ENCODE data around the gene OGFR.
"Not testable (repeated sequence)": the region's sequence is repeated elsewhere in the genome, so short reads cannot be mapped to it uniquely, and the experiment has no call there.

OGFR gene

DNA sequence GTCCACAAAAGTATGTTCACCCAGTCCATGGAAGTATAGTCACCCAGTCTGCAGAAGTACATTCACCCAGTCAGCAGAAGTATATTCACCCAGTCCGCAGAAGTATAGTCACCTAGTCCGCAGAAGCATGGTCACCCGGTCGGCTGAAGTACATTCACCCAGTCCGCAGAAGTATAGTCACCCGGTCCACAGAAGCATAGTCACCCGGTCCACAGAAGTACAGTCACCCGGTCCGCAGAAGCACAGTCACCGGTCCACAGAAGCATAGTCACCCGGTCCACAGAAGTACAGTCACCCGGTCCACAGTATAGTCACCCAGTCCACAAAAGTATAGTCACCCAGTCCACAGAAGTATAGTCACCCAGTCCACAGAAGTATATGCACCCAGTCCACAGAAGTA, 48.2 kb downstream of the OGFR start:
- Histone ChIP-seq H3K36me3 (ENCODE audit: control insufficient read depth, insufficient read depth, low read length) (no peaks in the 10 kb centered on the region), H3K9ac (ENCODE audit: low read length) (no peak overlapping the region), H3K4me3 (ENCODE audit: low read length) (no peak overlapping the region)

DNA sequence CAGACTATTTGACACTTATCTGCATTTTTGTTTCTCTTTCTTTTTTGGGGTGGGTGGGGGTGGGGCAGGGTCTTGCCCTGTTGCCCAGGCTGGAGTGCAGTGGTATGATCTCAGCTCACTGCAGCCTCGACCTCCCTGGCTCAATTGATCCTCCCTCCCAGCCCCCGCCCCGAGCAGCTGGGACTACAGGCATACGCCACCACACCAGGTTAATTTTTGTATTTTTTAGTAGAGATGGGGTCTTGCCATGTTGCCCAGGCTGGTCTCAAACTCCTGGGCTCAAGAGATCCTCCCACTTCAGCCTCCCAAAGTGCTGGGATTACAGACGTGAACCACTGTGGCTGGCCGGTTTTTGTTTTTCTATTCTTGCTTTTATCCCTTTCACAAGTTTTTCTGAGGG, 48.7 kb downstream of the OGFR start:
- H3K36me3 ChIP-seq (ENCODE audit: control insufficient read depth, insufficient read depth, low read length); H3K9me3 ChIP-seq (ENCODE audit: control insufficient read depth, low read length); H3K27me3 ChIP-seq (ENCODE audit: control insufficient read depth, insufficient read depth, low read length); H3K4me1 ChIP-seq (ENCODE audit: control insufficient read depth, insufficient read depth, low read length); H3K9ac ChIP-seq (ENCODE audit: low read length); H3K4me3 ChIP-seq (ENCODE audit: low read length): not testable (repeated sequence)

More for the DNA sequence above, 48.2 kb downstream of the OGFR start:
- Histone ChIP-seq H3K4me1 (ENCODE audit: control insufficient read depth, insufficient read depth, low read length) (no peaks in the 10 kb centered on the region), H3K27me3 (ENCODE audit: control insufficient read depth, insufficient read depth, low read length) (no peaks in the 10 kb centered on the region), H3K9me3 (ENCODE audit: control insufficient read depth, low read length) (no peaks in the 10 kb centered on the region)

DNA sequence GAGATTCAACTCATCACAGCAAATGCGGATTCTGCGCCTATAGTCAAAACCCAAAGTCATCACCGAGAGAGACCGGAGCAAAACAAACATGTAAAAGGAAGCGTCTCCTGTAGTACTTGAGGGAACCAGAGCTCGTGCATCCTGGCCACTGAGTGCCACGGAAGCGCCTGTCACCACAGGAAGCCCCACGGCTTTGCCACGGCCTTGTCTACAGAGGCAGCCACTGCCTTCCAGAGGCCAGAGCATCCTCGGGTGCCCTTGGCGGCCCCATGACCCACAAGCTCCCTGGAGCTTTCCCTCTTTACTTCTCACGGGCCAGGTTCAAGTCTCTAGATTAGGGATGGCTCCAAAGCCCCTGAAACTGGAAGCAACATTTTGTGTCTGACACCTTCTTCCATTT, 49.5 kb downstream of the OGFR start:
- Histone ChIP-seq H3K4me3 (ENCODE audit: low read length) (no peak overlapping the region), H3K36me3 (ENCODE audit: control insufficient read depth, insufficient read depth, low read length) (no peaks in the 10 kb centered on the region), H3K27me3 (ENCODE audit: control insufficient read depth, insufficient read depth, low read length) (no peaks in the 10 kb centered on the region), H3K9me3 (ENCODE audit: control insufficient read depth, low read length) (no peaks in the 10 kb centered on the region), H3K9ac (ENCODE audit: low read length) (no peak overlapping the region), H3K4me1 (ENCODE audit: control insufficient read depth, insufficient read depth, low read length) (no peaks in the 10 kb centered on the region)

DNA sequence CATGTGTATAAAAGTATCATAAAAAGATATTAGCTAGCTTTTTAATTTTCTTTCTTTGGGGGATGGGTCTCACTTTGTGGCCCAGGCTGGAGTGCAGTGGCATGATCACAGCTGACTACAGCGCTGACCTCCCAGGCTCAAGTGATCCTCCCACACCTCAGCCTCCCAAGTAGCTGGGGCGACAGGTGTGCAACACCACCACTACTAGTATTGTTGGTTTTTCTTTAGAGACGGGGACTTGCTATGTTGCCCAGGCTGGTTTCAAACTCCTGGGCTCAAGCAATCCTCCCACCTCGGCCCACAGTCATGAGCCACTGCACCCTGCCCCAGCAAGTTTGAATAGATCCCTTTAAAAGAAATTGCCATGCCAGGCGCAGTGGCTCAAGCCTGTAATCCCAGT, 50.5 kb downstream of the OGFR start:
- Histone ChIP-seq H3K4me3 (ENCODE audit: low read length) (no peak overlapping the region), H3K9ac (ENCODE audit: low read length) (no peak overlapping the region), H3K4me1 (ENCODE audit: control insufficient read depth, insufficient read depth, low read length) (peaks cover 5% of the 10 kb centered on the region), H3K36me3 (ENCODE audit: control insufficient read depth, insufficient read depth, low read length) (no peaks in the 10 kb centered on the region), H3K27me3 (ENCODE audit: control insufficient read depth, insufficient read depth, low read length) (no peaks in the 10 kb centered on the region), H3K9me3 (ENCODE audit: control insufficient read depth, low read length) (no peaks in the 10 kb centered on the region)

DNA sequence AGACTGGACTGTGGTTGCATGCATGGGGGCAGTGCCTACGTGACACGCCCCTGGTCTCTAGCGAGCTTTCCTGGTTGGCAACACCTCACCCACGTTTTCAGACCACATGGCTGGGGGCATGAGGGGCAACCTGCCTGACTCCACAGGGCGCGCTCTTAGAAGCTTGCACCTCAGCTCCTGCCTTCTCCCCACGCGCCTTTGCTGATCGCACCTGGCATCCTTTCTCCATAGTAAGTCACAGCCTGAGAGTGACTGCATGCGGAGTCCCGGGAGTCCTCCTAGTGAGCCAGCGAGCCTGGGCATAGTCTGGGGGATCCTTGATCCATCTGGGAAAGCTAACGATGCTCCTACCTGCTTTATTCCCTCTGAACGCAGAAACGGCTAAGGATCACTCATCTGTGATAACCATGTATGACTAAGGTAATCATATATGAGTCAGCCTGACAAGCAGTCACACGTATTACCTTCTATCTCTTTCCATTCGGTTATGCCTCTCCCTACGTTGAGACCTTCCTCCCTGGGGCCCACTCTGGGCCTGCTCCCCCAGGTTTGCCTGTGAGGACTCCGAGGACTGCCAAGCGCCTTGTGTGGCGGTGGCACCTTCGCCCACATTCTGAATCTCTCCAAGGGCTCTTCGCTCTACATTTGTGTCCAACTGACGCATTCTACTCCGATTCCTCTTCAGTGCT, 52.4 kb downstream of the OGFR start:
- H3K9ac ChIP-seq (ENCODE audit: low read length), result no peak overlapping the region
- peaks cover 4% of the 10 kb centered on the region for H3K27me3 ChIP-seq (ENCODE audit: control insufficient read depth, insufficient read depth, low read length)
- no peaks in the 10 kb centered on the region for H3K9me3 ChIP-seq (ENCODE audit: control insufficient read depth, low read length)
- no peaks in the 10 kb centered on the region for H3K36me3 ChIP-seq (ENCODE audit: control insufficient read depth, insufficient read depth, low read length)
- no peak overlapping the region for H3K4me3 ChIP-seq (ENCODE audit: low read length)
- H3K4me1 ChIP-seq (ENCODE audit: control insufficient read depth, insufficient read depth, low read length), result peaks cover 10% of the 10 kb centered on the region

DNA sequence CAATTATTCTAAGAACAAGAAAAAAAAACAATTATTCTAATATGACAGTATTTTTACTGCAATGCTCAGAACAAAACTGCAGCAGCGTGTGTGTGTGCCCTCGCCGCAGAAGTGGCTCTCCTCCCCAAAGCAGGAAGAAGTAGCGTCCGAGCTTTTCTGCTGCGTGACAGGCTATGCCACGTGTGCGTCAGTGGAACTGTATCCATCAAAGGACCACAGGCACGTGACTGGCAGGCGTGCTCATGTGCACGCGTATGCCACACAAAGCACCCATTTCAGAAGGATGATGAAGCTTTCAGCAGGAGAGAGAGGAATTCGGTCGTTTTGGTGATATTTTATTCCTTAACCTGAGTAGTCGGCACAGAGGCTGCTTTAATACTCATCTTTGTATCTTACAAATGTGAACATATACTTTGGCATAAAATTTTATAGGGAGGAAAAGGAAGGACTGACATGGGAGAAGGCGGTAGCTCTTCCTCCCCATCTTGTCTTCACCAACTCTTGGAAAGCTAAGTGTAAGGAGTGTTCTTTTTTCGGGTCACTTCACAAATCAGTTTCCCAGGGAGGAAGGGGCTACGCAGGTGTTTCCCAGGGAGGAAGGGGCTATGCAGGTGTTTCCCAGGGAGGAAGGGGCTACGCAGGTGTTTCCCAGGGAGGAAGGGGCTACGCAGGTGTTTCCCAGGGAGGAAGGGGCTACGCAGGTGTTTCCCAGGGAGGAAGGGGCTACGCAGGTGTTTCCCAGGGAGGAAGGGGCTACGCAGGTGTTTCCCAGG, 53.6 kb downstream of the OGFR start:
- H3K27me3 ChIP-seq (ENCODE audit: control insufficient read depth, insufficient read depth, low read length), result peaks cover 4% of the 10 kb centered on the region
- no peaks in the 10 kb centered on the region for H3K36me3 ChIP-seq (ENCODE audit: control insufficient read depth, insufficient read depth, low read length)
- no peaks in the 10 kb centered on the region for H3K9me3 ChIP-seq (ENCODE audit: control insufficient read depth, low read length)
- no peak overlapping the region for H3K4me3 ChIP-seq (ENCODE audit: low read length)
- H3K9ac ChIP-seq (ENCODE audit: low read length), result no peak overlapping the region
- H3K4me1 ChIP-seq (ENCODE audit: control insufficient read depth, insufficient read depth, low read length), result peaks cover 10% of the 10 kb centered on the region

DNA sequence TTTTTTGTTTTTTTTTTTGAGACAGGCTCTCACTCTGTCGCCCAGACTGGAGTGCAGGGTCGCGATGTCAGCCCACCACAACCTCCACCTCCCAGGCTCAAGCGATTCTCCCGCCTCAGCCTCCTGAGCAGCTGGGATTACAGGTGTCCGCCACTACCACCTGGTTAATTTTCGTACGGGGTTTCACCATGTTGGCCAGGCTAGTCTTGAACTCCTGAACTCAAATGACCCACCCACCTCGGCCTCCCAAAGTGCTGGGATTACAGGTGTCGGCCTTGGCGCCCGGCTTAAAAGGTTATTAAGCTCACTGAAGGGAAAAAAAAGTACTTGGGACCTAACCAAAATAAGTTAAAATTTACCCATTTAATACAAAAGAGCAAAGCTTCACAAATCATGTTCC, 55.1 kb downstream of the OGFR start:
- H3K9me3 ChIP-seq (ENCODE audit: control insufficient read depth, low read length), result no peaks in the 10 kb centered on the region
- H3K27me3 ChIP-seq (ENCODE audit: control insufficient read depth, insufficient read depth, low read length), result peaks cover 4% of the 10 kb centered on the region
- H3K4me1 ChIP-seq (ENCODE audit: control insufficient read depth, insufficient read depth, low read length), result peaks cover 10% of the 10 kb centered on the region
- no peaks in the 10 kb centered on the region for H3K36me3 ChIP-seq (ENCODE audit: control insufficient read depth, insufficient read depth, low read length)
- H3K9ac ChIP-seq (ENCODE audit: low read length), result peak overlapping the region; percentile 34
- no peak overlapping the region for H3K4me3 ChIP-seq (ENCODE audit: low read length)

DNA sequence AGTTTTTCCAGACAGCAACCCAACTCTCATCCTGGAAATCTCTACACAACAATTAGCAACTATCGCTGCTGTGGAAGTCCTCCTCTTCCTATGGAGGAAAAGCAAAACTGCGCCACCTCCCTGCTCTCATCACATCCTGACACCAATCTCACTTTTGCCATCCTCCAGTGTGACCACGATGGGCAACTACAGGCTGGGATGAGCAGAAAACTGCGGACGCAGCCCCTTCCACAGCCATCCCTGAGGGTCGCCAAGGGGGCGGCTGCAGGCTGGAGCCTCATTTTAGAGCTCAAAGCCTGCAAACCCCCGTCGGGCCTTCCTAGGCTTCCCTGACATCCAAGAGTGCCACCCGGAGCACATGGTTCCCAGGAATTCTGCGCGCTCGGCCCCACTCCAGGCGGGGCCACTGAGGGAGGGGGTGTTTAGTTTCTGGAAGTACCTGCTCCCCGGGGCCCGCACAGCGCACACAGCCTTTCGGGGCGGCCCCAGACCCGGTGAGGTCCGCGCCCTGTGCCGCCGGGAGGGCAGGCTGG, 55.8 kb downstream of the OGFR start:
- peaks cover 4% of the 10 kb centered on the region for H3K27me3 ChIP-seq (ENCODE audit: control insufficient read depth, insufficient read depth, low read length)
- peaks cover 10% of the 10 kb centered on the region for H3K4me1 ChIP-seq (ENCODE audit: control insufficient read depth, insufficient read depth, low read length)
- peak overlapping the region; percentile 34 for H3K9ac ChIP-seq (ENCODE audit: low read length)
- peak overlapping the region; percentile 31 for H3K4me3 ChIP-seq (ENCODE audit: low read length)
- H3K9me3 ChIP-seq (ENCODE audit: control insufficient read depth, low read length), result no peaks in the 10 kb centered on the region
- H3K36me3 ChIP-seq (ENCODE audit: control insufficient read depth, insufficient read depth, low read length), result no peaks in the 10 kb centered on the region

DNA sequence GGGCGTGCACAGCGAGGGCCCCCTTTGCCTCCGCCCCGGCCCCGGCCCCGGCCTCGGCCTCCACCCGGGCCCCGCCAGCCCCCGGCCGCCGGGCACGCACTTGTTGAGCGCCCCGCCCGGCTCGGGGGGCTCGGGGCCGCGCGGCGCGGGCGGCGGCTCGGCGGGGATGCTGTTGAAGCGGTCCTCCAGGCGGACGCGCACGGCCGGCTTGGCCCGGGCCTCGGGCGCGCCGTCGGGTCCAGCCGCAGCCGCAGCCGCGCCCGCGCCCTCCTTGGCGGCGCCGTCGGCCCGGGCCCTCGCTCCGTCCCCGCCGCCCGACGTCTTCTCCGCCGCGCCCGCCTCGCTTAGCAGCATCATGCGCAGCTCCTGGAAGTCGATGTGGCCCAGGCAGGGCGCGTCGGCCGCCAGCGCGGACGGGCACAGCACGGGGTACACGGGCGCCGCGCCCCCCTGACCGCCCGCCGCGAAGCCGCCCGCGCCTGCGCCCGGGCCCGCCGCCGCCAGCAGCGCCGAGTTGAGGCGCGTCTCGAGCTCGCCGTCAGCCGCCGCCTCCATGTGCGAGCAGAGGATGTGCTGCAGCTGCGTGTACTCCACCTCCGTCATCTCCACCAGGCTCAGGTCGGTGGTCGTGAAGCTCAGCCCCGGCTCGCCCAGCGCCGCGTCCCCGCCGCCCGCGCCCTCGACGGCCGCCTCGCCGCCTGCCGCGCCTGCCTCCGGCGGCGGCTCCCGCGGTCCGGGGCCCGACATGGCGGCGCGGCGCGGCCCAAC, 56.5 kb downstream of the OGFR start:
- Histone ChIP-seq H3K27me3 (ENCODE audit: control insufficient read depth, insufficient read depth, low read length) (peaks cover 4% of the 10 kb centered on the region), H3K9ac (ENCODE audit: low read length) (no peak overlapping the region), H3K9me3 (ENCODE audit: control insufficient read depth, low read length) (no peaks in the 10 kb centered on the region), H3K36me3 (ENCODE audit: control insufficient read depth, insufficient read depth, low read length) (no peaks in the 10 kb centered on the region), H3K4me1 (ENCODE audit: control insufficient read depth, insufficient read depth, low read length) (peaks cover 10% of the 10 kb centered on the region), H3K4me3 (ENCODE audit: low read length) (no peak overlapping the region)

DNA sequence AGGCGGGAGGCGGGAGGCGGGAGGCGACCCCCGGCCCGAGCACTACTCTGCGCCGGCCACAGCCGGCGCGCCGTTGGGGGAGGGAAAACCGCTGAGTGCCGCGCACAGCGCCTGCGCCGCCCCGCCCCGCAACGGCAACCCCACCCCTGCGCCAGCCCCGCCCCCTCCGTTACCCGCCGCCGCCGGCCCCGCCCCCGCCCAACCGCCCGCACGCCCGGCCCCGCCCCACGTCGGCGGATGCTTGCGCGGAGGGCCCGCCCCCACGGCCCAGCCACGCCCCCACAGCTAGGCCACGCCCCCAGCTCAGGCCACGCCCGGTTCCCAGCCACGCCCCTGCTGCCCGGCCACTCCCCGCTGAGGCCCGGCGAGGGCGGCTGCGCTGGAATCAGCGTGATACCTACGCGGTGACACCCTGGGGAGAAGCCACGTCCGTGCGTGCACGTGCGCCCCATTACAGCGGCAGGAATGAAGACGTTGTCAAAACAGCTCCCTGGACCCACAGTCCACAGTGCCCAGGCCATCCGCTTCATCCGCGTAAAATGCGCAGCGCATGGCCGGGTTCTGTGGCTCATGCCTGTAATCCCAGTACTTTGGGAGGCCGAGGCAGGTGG, 57.2 kb downstream of the OGFR start, which contains the start of gene TCFL5:
Gene TCFL5 (minus strand): TSS at position 97 of the 611 bp plus-strand sequence. CDS start 152 bp downstream, outside the sequence.
- Histone ChIP-seq H3K27me3 (ENCODE audit: control insufficient read depth, insufficient read depth, low read length) (peaks cover 4% of the 10 kb centered on the region), H3K36me3 (ENCODE audit: control insufficient read depth, insufficient read depth, low read length) (no peaks in the 10 kb centered on the region), H3K4me3 (ENCODE audit: low read length) (no peak within 1 kb of the TSS), H3K4me1 (ENCODE audit: control insufficient read depth, insufficient read depth, low read length) (peaks cover 10% of the 10 kb centered on the region), H3K9ac (ENCODE audit: low read length) (peak within 1 kb of the TSS; percentile 34), H3K9me3 (ENCODE audit: control insufficient read depth, low read length) (no peaks in the 10 kb centered on the region)

Data from mucosa of stomach (tissue), 1 donor.